GM18951 (cell line): ENCODE measurements around the gene TOX2.

Experiments
- POLR2A ChIP-seq: IDR thresholded peaks from 4 replicates; pipeline ENCODE4 v1.6.1; 2011; ENCODE audit warnings: mild to moderate bottlenecking; ENCODE audit not compliant: insufficient read length, insufficient read depth; ENCODE audit errors: extremely low read depth
- in situ Hi-C: fragments of 300-500 bp; cut with MboI; formaldehyde crosslinking; loops from one replicate; pipeline ENCODE4 v1.12.0; 2022; ENCODE audit warnings: low sequenced_read_pairs, mixed read lengths, inconsistent platforms; ENCODE audit not compliant: unreplicated experiment

TOX2 gene

DNA sequence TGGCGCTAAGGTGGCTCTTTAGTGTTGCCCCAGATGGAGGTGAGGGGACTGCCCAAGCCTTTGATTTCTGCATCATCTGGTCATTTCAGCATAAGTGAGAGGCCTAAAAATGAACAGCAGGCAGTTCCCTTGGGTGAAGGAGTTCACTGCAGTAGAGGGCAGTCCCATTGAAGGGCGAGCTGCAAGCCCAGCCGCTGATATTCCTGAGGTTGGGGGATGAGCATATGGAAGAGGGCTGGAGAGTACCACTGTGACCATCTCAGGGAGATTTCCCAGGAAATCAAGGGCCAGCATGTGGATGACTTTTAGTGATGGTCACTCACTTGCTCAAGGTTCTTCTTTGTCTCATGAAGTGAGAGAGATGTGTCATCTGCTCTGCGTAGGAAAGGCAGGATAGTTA lies 9.3 kb downstream of the TOX2 start:
- in situ Hi-C loops = no loop called here
- TF ChIP-seq POLR2A = no peak

- in situ Hi-C loops = no loop called here
- no peak for TF ChIP-seq POLR2A
These were observed 10.6 kb downstream of the TOX2 start for GRCh38 chr20:43925215-43925614.

DNA sequence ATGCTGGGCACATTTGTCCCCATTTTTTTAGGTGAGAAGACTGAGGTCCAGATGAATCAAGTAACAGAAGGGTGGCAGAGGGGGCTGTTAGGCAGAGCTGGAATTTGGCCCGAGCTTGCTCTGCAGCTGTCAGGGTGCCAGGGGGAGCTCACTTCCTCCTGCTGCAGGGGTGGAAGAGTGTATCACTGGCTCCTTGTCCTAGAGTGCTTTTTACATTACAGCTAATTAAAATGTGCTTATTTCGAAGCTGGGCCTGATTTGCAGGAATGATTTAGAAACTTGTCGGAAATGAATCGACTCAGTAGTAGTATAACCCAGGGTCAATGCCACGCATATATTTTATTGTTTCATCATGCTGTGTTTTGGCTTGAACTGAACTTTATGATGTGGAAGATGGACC lies 11.1 kb downstream of the TOX2 start:
- TF ChIP-seq POLR2A = no peak
- in situ Hi-C loops = no loop called here

GRCh38 chr20:43926287-43927050 lies 11.8 kb downstream of the TOX2 start:
- in situ Hi-C loops = no loop called here

DNA sequence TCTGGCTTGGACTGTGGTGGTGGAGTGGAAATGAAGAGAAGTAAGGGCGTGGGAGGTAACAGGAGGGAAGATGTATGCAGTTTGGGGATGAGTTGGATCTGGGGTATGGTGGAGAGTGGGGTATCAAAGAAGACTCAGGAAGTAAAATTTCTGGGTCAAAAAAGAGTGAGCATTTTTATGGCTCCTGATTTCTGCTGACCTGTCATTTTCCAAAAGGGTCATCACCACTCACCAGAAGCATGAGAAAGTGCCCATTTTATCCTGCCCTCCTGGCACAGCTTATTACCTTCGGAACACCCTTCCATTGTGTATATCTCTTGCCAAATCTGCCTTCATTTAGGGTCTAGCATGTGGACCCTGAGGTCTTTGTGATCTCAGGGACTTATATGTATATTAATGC lies 17.3 kb downstream of the TOX2 start:
- in situ Hi-C loops = no loop called here
- TF ChIP-seq POLR2A = no peak

More at GRCh38 chr20:43926287-43927050, 11.8 kb downstream of the TOX2 start:
- no peak for TF ChIP-seq POLR2A

GRCh38 chr20:43934833-43935232 lies 20.2 kb downstream of the TOX2 start:
- no peak for TF ChIP-seq POLR2A
- in situ Hi-C loops = no loop called here

GRCh38 chr20:43936104-43936770 lies 21.6 kb downstream of the TOX2 start:
- in situ Hi-C loops = no loop called here
- TF ChIP-seq POLR2A = no peak

GRCh38 chr20:43936805-43937204 lies 22.2 kb downstream of the TOX2 start:
- TF ChIP-seq POLR2A = no peak

DNA sequence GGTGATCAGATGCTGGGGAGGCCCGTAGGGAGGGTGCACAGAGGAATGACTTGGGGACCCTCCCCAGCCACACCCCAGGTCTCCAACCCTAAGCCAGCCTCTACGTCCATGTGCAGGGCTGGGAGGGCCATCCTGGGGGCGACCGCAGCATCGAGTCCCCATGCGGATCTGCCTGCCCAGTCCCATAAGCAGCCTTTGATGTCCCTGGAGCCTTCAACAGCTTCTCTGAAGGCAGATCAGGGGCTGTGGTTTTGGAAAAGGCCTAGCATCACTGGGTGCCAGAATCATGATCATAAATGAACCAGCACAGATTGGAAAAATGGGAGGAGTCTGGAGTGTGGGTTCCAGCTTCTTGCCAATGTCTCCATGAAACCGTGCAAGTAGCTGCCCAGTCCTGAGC lies 22.9 kb downstream of the TOX2 start:
- TF ChIP-seq POLR2A = no peak
- in situ Hi-C loops = no loop called here

More at GRCh38 chr20:43936805-43937204, 22.2 kb downstream of the TOX2 start:
- in situ Hi-C loops = no loop called here

- in situ Hi-C loops = no loop called here
- no peak for TF ChIP-seq POLR2A
These were observed 23.5 kb downstream of the TOX2 start for GRCh38 chr20:43938017-43938655.

DNA sequence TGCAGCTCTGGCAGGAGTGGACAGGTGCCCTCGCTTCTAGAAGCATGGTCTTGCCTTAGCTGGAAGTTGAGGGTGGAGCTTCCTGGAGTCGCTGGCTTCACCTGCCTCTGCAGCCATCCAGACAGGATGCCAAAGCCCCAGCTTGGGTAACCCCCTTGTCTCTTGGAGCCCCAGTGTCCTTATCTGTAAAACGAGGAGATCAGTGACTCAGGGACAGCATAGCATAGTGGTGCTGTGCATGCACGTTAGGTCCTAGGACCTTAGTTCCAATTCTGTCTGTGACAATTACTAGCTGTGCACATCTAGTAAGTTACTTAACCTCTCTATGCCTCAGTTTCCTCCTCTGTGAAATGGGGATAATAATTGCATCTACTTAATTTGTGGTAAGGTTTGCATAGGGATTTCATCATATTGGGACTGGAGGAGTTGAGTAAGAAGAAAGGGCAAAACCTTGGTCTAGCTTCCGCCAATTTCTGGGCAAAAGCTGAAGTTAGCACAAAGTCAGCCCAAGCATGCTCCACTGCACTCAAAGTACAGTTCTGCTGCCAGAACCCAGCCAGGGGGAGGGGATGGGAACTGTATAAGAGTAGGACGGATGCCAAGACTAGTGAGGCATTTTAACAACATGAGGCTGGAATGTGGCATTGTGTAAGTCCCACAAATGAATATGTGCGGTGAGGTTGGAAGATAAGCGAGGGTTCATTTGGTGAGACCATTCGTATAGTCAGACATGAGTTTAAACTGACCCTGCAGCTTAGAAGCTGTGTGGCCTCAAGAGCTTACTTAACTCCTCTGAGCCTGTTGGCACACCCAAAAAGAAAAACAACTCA lies 24.5 kb downstream of the TOX2 start:
- no peak for TF ChIP-seq POLR2A
- in situ Hi-C loops = no loop called here

DNA sequence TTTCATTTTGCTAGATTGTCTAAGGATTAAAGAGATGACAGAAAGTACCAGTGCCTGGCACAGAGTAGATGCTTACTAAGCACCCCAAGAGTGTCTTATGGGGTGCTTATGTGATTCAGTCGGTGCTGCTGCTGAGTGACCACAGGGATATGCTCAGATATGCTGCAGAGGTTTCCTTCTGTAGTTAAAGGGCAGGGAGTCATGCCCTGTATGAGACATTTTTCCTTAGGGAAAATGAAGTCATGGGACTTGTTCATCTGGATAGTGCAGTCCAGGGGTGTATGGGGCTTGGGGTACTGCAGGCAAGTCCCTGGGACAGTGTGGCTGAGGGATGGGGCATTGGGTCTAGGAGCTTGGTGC lies 25.1 kb downstream of the TOX2 start:
- no peak for TF ChIP-seq POLR2A
- in situ Hi-C loops = no loop called here
